ENCODE data around the gene PARVB. TPM values are rescaled to one million over a fixed set of nuclear protein-coding genes. Genes with fewer than 3 reads are reported as not detected.

PARVB gene
- total RNA-seq, 5 donors from 2014 or later (not counting 1 experiment from before 2014, with no cell fraction given): 5.9 to 13.8 (median 8.2) TPM

- WGBS (ENCODE audit: insufficient coverage): 9% methylated on average over 5 of the region's 5 CpGs
- Histone ChIP-seq H3K27ac (ENCODE audit: low read length) (peak within 1 kb of the TSS; percentile 84), H3K36me3 (ENCODE audit: control insufficient read depth in 2 of 2, extremely low read depth in 1 of 2, insufficient read depth in 1 of 2, low read length in 1 of 2) (peaks cover 5 to 13% of the 10 kb centered on the region in 2 donors), H3K9me3 (no peaks in the 10 kb centered on the region), H3K4me1 (ENCODE audit: control insufficient read depth in 1 of 2, extremely low read depth in 1 of 2, insufficient read depth in 2 of 2, low read length in 2 of 2) (peaks cover 6 to 37% of the 10 kb centered on the region in 2 experiments), H3K27me3 (replicated peaks in 1 of 2; ENCODE audit: control insufficient read depth in 2 of 2, extremely low read depth in 1 of 2, insufficient read depth in 2 of 2, low read length in 1 of 2) (no peaks in the 10 kb centered on the region), H3K4me3 (ENCODE audit: control insufficient read depth in 1 of 2, extremely low read depth in 1 of 2, low read length in 1 of 2) (peak within 1 kb of the TSS; percentile 86 to 93)
- Mint-ChIP-seq H3K27ac (peak within 1 kb of the TSS; percentile 95 to 96), H3K4me1 (peaks cover 26 to 35% (median 34%) of the 10 kb centered on the region in 3 donors), H3K9me3 (no peaks in the 10 kb centered on the region), H3K4me3 (peak within 1 kb of the TSS; percentile 84 to 86 (median 86)), H3K36me3 (peaks cover 6% of the 10 kb centered on the region), H3K27me3 (no peaks in the 10 kb centered on the region)
- ChIA-PET CTCF (interaction anchor here in 1 of 2 donors (1.1 to 1.6 kb wide), 2 partner anchors 186 to 187 kb away, joined by 3 to 12 read pairs; no protein-coding TSS in a partner anchor), POLR2A (interaction anchor here in 1 of 2 donors (0.6 kb wide), 1 partner anchor 190 kb away, joined by 7 read pairs; no protein-coding TSS in a partner anchor)
- DNase-seq (peak in 33 of 35 experiments; percentile 26 to 81 (median 58)), ATAC-seq (replicated peaks in 1 of 4) (peak; percentile 47 to 80 (median 52))
These were observed 156.6 kb downstream of the PARVB start, which contains the start of gene PARVG for GRCh38 chr22:44180706-44181032. Gene PARVG (plus strand): TSS chr22:44180925. CDS start chr22:44183330, 2,405 bp downstream.

- DNase-seq (peak; percentile 36 to 73 (median 54)), ATAC-seq (replicated peaks in 1 of 4) (peak; percentile 73 to 82 (median 78))
- Histone ChIP-seq H3K9me3 (no peaks in the 10 kb centered on the region), H3K4me3 (ENCODE audit: control insufficient read depth in 1 of 2, extremely low read depth in 1 of 2, low read length in 1 of 2) (peak overlapping the region; percentile 86 to 93), H3K27ac (ENCODE audit: low read length) (peak overlapping the region; percentile 84), H3K4me1 (ENCODE audit: control insufficient read depth in 1 of 2, extremely low read depth in 1 of 2, insufficient read depth in 2 of 2, low read length in 2 of 2) (peaks cover 6 to 37% of the 10 kb centered on the region in 2 experiments), H3K27me3 (replicated peaks in 1 of 2; ENCODE audit: control insufficient read depth in 2 of 2, extremely low read depth in 1 of 2, insufficient read depth in 2 of 2, low read length in 1 of 2) (no peaks in the 10 kb centered on the region), H3K36me3 (ENCODE audit: control insufficient read depth in 2 of 2, extremely low read depth in 1 of 2, insufficient read depth in 1 of 2, low read length in 1 of 2) (peaks cover 5 to 19% of the 10 kb centered on the region in 2 donors)
- under 1% methylated on average over 39 of the region's 40 CpGs for WGBS (ENCODE audit: insufficient coverage)
- Mint-ChIP-seq H3K4me3 (peak overlapping the region; percentile 84 to 86 (median 86)), H3K27ac (peak overlapping the region; percentile 95 to 96), H3K4me1 (peaks cover 26 to 35% (median 34%) of the 10 kb centered on the region in 3 donors), H3K27me3 (no peaks in the 10 kb centered on the region), H3K36me3 (peaks cover 6% of the 10 kb centered on the region), H3K9me3 (no peaks in the 10 kb centered on the region)
- POLR2A ChIA-PET: interaction anchor here (0.5 to 0.6 kb wide), 3 partner anchors 157 to 230 kb away, joined by 3 to 7 read pairs (median 4); partner anchors contain the start of gene PARVB (in 1 of the 2)
- CTCF ChIA-PET: interaction anchor here in 1 of 2 donors (1.1 to 1.6 kb wide), 2 partner anchors 187 to 188 kb away, joined by 3 to 12 read pairs; no protein-coding TSS in a partner anchor
These were observed 157.2 kb downstream of the PARVB start for GRCh38 chr22:44181033-44181911.

GRCh38 chr22:44181912-44182587 lies 157.9 kb downstream of the PARVB start:
- H3K4me3 ChIP-seq (ENCODE audit: control insufficient read depth in 1 of 2, extremely low read depth in 1 of 2, low read length in 1 of 2): peak overlapping the region; percentile 86 to 93
- DNase-seq (peak in 5 of 35 experiments; percentile 8 to 28 (median 14)), ATAC-seq (replicated peaks in 1 of 4) (peak; percentile 4 to 15 (median 10))
- H3K27me3 Mint-ChIP-seq: no peaks in the 10 kb centered on the region
- H3K9me3 Mint-ChIP-seq: no peaks in the 10 kb centered on the region
- ChIA-PET CTCF (interaction anchor here in 1 of 2 donors (1.6 kb wide), 1 partner anchor 189 kb away, joined by 12 read pairs; no protein-coding TSS in a partner anchor), POLR2A (no interaction called here)
- peak overlapping the region; percentile 84 for H3K27ac ChIP-seq (ENCODE audit: low read length)
- WGBS (ENCODE audit: insufficient coverage): 3% methylated on average over 9 of the region's 17 CpGs
- peaks cover 6% of the 10 kb centered on the region for H3K36me3 Mint-ChIP-seq
- H3K4me1 Mint-ChIP-seq: peaks cover 27 to 36% (median 35%) of the 10 kb centered on the region in 3 donors
- H3K9me3 ChIP-seq: no peaks in the 10 kb centered on the region
- no peaks in the 10 kb centered on the region for H3K27me3 ChIP-seq (replicated peaks in 1 of 2; ENCODE audit: control insufficient read depth in 2 of 2, extremely low read depth in 1 of 2, insufficient read depth in 2 of 2, low read length in 1 of 2)
- H3K36me3 ChIP-seq (ENCODE audit: control insufficient read depth in 2 of 2, extremely low read depth in 1 of 2, insufficient read depth in 1 of 2, low read length in 1 of 2): peaks cover 11 to 26% of the 10 kb centered on the region in 2 donors
- H3K4me3 Mint-ChIP-seq: peak overlapping the region; percentile 84 to 86 (median 86)
- H3K27ac Mint-ChIP-seq: peak overlapping the region; percentile 95 to 96
- peaks cover 6 to 37% of the 10 kb centered on the region in 2 experiments for H3K4me1 ChIP-seq (ENCODE audit: control insufficient read depth in 1 of 2, extremely low read depth in 1 of 2, insufficient read depth in 2 of 2, low read length in 2 of 2)

GRCh38 chr22:44182588-44183286 lies 158.6 kb downstream of the PARVB start:
- H3K4me3 ChIP-seq (ENCODE audit: control insufficient read depth in 1 of 2, extremely low read depth in 1 of 2, low read length in 1 of 2): peak overlapping the region; percentile 86 to 93
- Mint-ChIP-seq H3K4me3 (peak overlapping the region; percentile 84 to 86 (median 86)), H3K27me3 (no peaks in the 10 kb centered on the region), H3K27ac (peak overlapping the region; percentile 95 to 96), H3K9me3 (no peaks in the 10 kb centered on the region), H3K4me1 (peaks cover 32 to 38% (median 35%) of the 10 kb centered on the region in 3 donors), H3K36me3 (peaks cover 6% of the 10 kb centered on the region)
- peaks cover 11 to 26% of the 10 kb centered on the region in 2 donors for H3K36me3 ChIP-seq (ENCODE audit: control insufficient read depth in 2 of 2, extremely low read depth in 1 of 2, insufficient read depth in 1 of 2, low read length in 1 of 2)
- DNase-seq: peak in 34 of 35 experiments; percentile 9 to 61 (median 30)
- POLR2A ChIA-PET: no interaction called here
- H3K27ac ChIP-seq (ENCODE audit: low read length): peak overlapping the region; percentile 84
- no peaks in the 10 kb centered on the region for H3K9me3 ChIP-seq
- CTCF ChIA-PET: no interaction called here
- no peaks in the 10 kb centered on the region for H3K27me3 ChIP-seq (replicated peaks in 1 of 2; ENCODE audit: control insufficient read depth in 2 of 2, extremely low read depth in 1 of 2, insufficient read depth in 2 of 2, low read length in 1 of 2)
- ATAC-seq (replicated peaks in 1 of 4): peak; percentile 30 to 51 (median 40)
- peaks cover 6 to 37% of the 10 kb centered on the region in 2 experiments for H3K4me1 ChIP-seq (ENCODE audit: control insufficient read depth in 1 of 2, extremely low read depth in 1 of 2, insufficient read depth in 2 of 2, low read length in 2 of 2)
- WGBS (ENCODE audit: insufficient coverage): 34% methylated on average over 8 of the region's 17 CpGs

- 54% methylated on average over 4 of the region's 8 CpGs for WGBS (ENCODE audit: insufficient coverage)
- H3K27me3 ChIP-seq (replicated peaks in 1 of 2; ENCODE audit: control insufficient read depth in 2 of 2, extremely low read depth in 1 of 2, insufficient read depth in 2 of 2, low read length in 1 of 2): no peaks in the 10 kb centered on the region
- H3K27ac ChIP-seq (ENCODE audit: low read length): peak overlapping the region; percentile 84
- H3K9me3 Mint-ChIP-seq: no peaks in the 10 kb centered on the region
- H3K36me3 Mint-ChIP-seq: peaks cover 6% of the 10 kb centered on the region
- H3K27me3 Mint-ChIP-seq: no peaks in the 10 kb centered on the region
- peak overlapping the region; percentile 84 to 86 (median 86) for H3K4me3 Mint-ChIP-seq
- H3K27ac Mint-ChIP-seq: peak overlapping the region; percentile 95 to 96
- H3K4me1 ChIP-seq (ENCODE audit: control insufficient read depth in 1 of 2, extremely low read depth in 1 of 2, insufficient read depth in 2 of 2, low read length in 2 of 2): peaks cover 6 to 37% of the 10 kb centered on the region in 2 experiments
- no peaks in the 10 kb centered on the region for H3K9me3 ChIP-seq
- CTCF ChIA-PET: no interaction called here
- POLR2A ChIA-PET: no interaction called here
- DNase-seq: peak in 1 of 35 experiments; percentile 8
- ATAC-seq (replicated peaks in 1 of 4): no peak
- peak overlapping the region in 1 of 2 donors; percentile 86 for H3K4me3 ChIP-seq (ENCODE audit: control insufficient read depth in 1 of 2, extremely low read depth in 1 of 2, low read length in 1 of 2)
- H3K36me3 ChIP-seq (ENCODE audit: control insufficient read depth in 2 of 2, extremely low read depth in 1 of 2, insufficient read depth in 1 of 2, low read length in 1 of 2): peaks cover 11 to 26% of the 10 kb centered on the region in 2 donors
- peaks cover 32 to 38% (median 35%) of the 10 kb centered on the region in 3 donors for H3K4me1 Mint-ChIP-seq
These were observed 159.1 kb downstream of the PARVB start for GRCh38 chr22:44183287-44183588.

Data from T-cell (primary cell).